GM23248 (cell line): ENCODE measurements around the gene SGTA. TPM values are rescaled to one million over a fixed set of nuclear protein-coding genes. Genes with fewer than 3 reads are reported as not detected.
A peak's percentile ranks its signal among the peaks of the same experiment; 100 is the strongest.

Experiments used
- DNase-seq: peaks from one replicate; pipeline ENCODE4 v3.0.0-alpha.2; 2015
- H2AFZ ChIP-seq: fragments of 200-600 bp; sonication (generic); 2 replicates; pipeline ENCODE4 v1.6.1; 2016; ENCODE audit warnings: antibody characterized with exemption
- H3F3A ChIP-seq: fragments of 200-600 bp; sonication (generic); 2 replicates; pipeline ENCODE4 v1.6.1; 2016; ENCODE audit warnings: mild to moderate bottlenecking, antibody characterized with exemption, mixed run types; ENCODE audit not compliant: insufficient read depth
- H3K27ac ChIP-seq: fragments of 200-600 bp; sonication (generic); 2 replicates; pipeline ENCODE4 v1.5.1; 2016; ENCODE audit warnings: mild to moderate bottlenecking
- H3K27me3 ChIP-seq: fragments of 200-600 bp; sonication (generic); replicated peaks from 2 replicates; pipeline ENCODE4 v1.6.1; 2016; ENCODE audit warnings: mild to moderate bottlenecking; ENCODE audit not compliant: insufficient read depth
- H3K36me3 ChIP-seq: fragments of 200-600 bp; sonication (generic); 2 replicates; pipeline ENCODE4 v1.6.1; 2016; ENCODE audit warnings: low read depth, mild to moderate bottlenecking
- H3K4me1 ChIP-seq: fragments of 200-600 bp; sonication (generic); 2 replicates; pipeline ENCODE4 v1.6.1; 2016; ENCODE audit warnings: mild to moderate bottlenecking; ENCODE audit not compliant: insufficient read depth
- H3K4me2 ChIP-seq: fragments of 200-600 bp; sonication (generic); one replicate; pipeline ENCODE4 v1.6.1; 2016; ENCODE audit warnings: mild to moderate bottlenecking; ENCODE audit not compliant: unreplicated experiment
- H3K4me3 ChIP-seq: fragments of 200-600 bp; sonication (generic); 2 replicates; pipeline ENCODE4 v1.5.1; 2016; ENCODE audit warnings: mild to moderate bottlenecking
- H3K79me2 ChIP-seq: fragments of 200-600 bp; sonication (generic); 2 replicates; pipeline ENCODE4 v1.6.1; 2016; ENCODE audit warnings: mild to moderate bottlenecking; ENCODE audit not compliant: insufficient read depth
- H3K9ac ChIP-seq: fragments of 200-600 bp; sonication (generic); 2 replicates; pipeline ENCODE4 v1.6.1; 2016; ENCODE audit warnings: mild to moderate bottlenecking
- H3K9me2 ChIP-seq: fragments of 200-600 bp; sonication (generic); 2 replicates; pipeline ENCODE4 v1.6.1; 2016; ENCODE audit warnings: mixed run types, mild to moderate bottlenecking, moderate library complexity; ENCODE audit not compliant: insufficient read depth
- H3K9me3 ChIP-seq: fragments of 200-600 bp; sonication (generic); one replicate; pipeline ENCODE4 v1.6.1; 2017; ENCODE audit warnings: low read depth
- H4K20me1 ChIP-seq: fragments of 200-600 bp; sonication (generic); 2 replicates; pipeline ENCODE4 v1.6.0; 2016; ENCODE audit not compliant: insufficient read depth
- EZH2 ChIP-seq: fragments of 200-600 bp; sonication (generic); IDR thresholded peaks from 2 replicates; pipeline ENCODE4 v1.6.1; 2018; ENCODE audit warnings: antibody characterized with exemption, mild to moderate bottlenecking; ENCODE audit not compliant: insufficient read depth, poor library complexity, severe bottlenecking
- EZH2phosphoT487 ChIP-seq: fragments of 200-600 bp; sonication (generic); IDR thresholded peaks from 2 replicates; pipeline ENCODE4 v1.6.1; 2018; ENCODE audit warnings: antibody characterized with exemption, moderate library complexity, mild to moderate bottlenecking, low read depth; ENCODE audit not compliant: insufficient read depth
- WGBS, 2 experiments: methylation state at CpG; one replicate each; pipeline ENCODE4 v1.1.6; 2015 to 2017; ENCODE audit warnings: low lambda C conversion rate in 2 of 2, low coverage in 1 of 2; ENCODE audit errors: missing lambda C conversion rate in 2 of 2; 5-methylcytosine and 5-hydroxymethylcytosine counted together
- in situ Hi-C: fragments of 300-500 bp; cut with MboI; formaldehyde crosslinking; loops from 2 replicates; pipeline ENCODE4 v1.15.0; 2020
- polyA plus RNA-seq: library from polyadenylated mRNA; unstranded; fragments of >200 nt; fragmentation: Nextera tagmentation; extraction: Ambion mirVana; gene quantifications from 2 replicates; pipeline ENCODE4 v1.2.1, GENCODE V29; 2016
- total RNA-seq: library from RNA; depleted of rRNA; stranded (reverse); fragments of >200 nt; shearing (Covaris generic); gene quantifications from 2 replicates; pipeline ENCODE4 v1.2.3, GENCODE V29; 2014

The SGTA gene
- total and polyA plus RNA-seq, 2 experiments from 2014 or later = 57.5 to 66.2 TPM

GRCh38 chr19:2723345-2723715, 59.7 kb downstream of the SGTA start:
- 64 to 75% methylated on average over 13 of the region's 13 CpGs for WGBS, 2 experiments
- H3K27me3 ChIP-seq = no peaks in the 10 kb centered on the region
- no peaks in the 10 kb centered on the region for H3K36me3 ChIP-seq
- peak overlapping the region; percentile 61 for H2AFZ ChIP-seq
- no peaks in the 10 kb centered on the region for H3K79me2 ChIP-seq
- H3F3A ChIP-seq = no peaks in the 10 kb centered on the region
- H3K4me2 ChIP-seq = peak overlapping the region; percentile 42
- TF ChIP-seq EZH2 (no peak), EZH2phosphoT487 (no peak)
- in situ Hi-C loops = no loop called here
- DNase-seq = no peak
- peak overlapping the region; percentile 68 for H3K9ac ChIP-seq
- no peak overlapping the region for H3K4me3 ChIP-seq
- no peaks in the 10 kb centered on the region for H4K20me1 ChIP-seq
- peaks cover 11% of the 10 kb centered on the region; the same call in 1 of the 2 replicates for H3K4me1 ChIP-seq
- no peaks in the 10 kb centered on the region for H3K9me3 ChIP-seq
- H3K27ac ChIP-seq = peak overlapping the region; percentile 61
- no peaks in the 10 kb centered on the region for H3K9me2 ChIP-seq

- no peaks in the 10 kb centered on the region for H3K36me3 ChIP-seq
- in situ Hi-C loops = no loop called here
- no peaks in the 10 kb centered on the region for H3K27me3 ChIP-seq
- peak; percentile 96 for DNase-seq
- H3F3A ChIP-seq = no peaks in the 10 kb centered on the region
- H3K79me2 ChIP-seq = no peaks in the 10 kb centered on the region
- peaks cover 11% of the 10 kb centered on the region; the same call in 1 of the 2 replicates for H3K4me1 ChIP-seq
- TF ChIP-seq EZH2phosphoT487 = no peak
- TF ChIP-seq EZH2 = no peak
- peak overlapping the region; percentile 61 for H3K27ac ChIP-seq
- peak overlapping the region; percentile 68 for H3K9ac ChIP-seq
- no peaks in the 10 kb centered on the region for H3K9me3 ChIP-seq
- H3K9me2 ChIP-seq = no peaks in the 10 kb centered on the region
- peak overlapping the region; percentile 61; the same call in 1 of the 2 replicates for H2AFZ ChIP-seq
- H4K20me1 ChIP-seq = no peaks in the 10 kb centered on the region
- WGBS, 2 experiments = 25 to 32% methylated on average over 24 to 27 of the region's 28 CpGs
- no peak overlapping the region for H3K4me2 ChIP-seq
- no peak overlapping the region for H3K4me3 ChIP-seq
Measured at GRCh38 chr19:2722541-2723344, 60.3 kb downstream of the SGTA start.

DNA sequence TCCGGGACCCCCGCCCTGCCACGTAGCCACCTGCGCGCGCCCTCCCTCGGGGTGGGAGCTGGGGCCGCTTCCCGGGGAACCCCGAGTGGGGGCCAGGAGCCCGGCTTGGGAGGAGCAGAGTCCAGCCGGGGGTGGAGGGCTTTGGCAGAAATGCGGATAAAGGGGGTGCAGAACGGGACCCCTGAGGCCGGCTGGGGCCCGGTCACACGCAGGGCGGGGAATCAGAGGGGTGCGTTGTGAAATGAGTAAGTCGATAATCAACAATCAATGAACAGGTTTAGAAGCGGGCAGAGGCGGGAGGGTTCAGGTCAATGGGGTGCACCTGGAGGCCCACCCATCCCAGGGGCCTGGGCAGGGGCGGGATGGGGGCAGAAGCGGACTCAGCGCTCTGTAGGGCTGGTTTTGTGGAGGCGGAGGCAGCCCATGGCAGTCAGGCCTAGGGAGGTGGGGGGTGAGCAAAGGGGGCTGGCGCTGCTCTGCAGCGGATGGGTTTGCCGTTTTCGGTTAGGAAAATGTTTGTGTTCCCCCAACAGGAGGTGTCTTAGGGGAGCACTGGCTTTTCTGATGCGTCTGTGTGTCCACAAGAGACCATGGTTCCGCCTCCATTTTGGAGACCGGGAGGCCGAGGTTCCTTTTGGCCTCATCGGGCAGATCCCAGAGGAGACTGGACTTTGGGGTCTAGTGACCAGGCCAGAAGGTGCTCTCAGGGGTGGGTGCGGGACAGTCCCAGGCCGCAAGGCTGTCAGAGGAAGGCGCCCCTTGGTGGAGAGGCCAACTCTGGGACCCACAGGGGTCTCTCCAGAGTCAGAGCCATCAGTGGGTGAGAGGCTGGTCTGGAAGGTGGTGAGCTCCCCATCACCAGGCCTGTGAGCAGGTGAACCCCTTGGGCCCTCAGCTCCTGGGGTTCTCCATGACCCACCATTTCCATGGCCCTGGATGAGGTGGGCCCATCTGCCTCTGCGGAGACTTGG, 61.2 kb downstream of the SGTA start:
- no peak overlapping the region for H3K27ac ChIP-seq
- no peak for DNase-seq
- H3K4me1 ChIP-seq = peaks cover 11% of the 10 kb centered on the region; the same call in 1 of the 2 replicates
- no peaks in the 10 kb centered on the region for H4K20me1 ChIP-seq
- WGBS, 2 experiments = 40 to 48% methylated on average over 30 to 39 of the region's 39 CpGs
- H3K9me3 ChIP-seq = no peaks in the 10 kb centered on the region
- H3F3A ChIP-seq = no peaks in the 10 kb centered on the region
- H3K79me2 ChIP-seq = no peaks in the 10 kb centered on the region
- no peaks in the 10 kb centered on the region for H3K9me2 ChIP-seq
- peak overlapping the region; percentile 51; the same call in 1 of the 2 replicates for H3K4me3 ChIP-seq
- no peaks in the 10 kb centered on the region for H3K27me3 ChIP-seq
- in situ Hi-C loops = no loop called here
- peak overlapping the region; percentile 56; the same call in 1 of the 2 replicates for H2AFZ ChIP-seq
- peak; percentile 67 for TF ChIP-seq EZH2
- TF ChIP-seq EZH2phosphoT487 = no peak
- no peaks in the 10 kb centered on the region for H3K36me3 ChIP-seq
- peak overlapping the region; percentile 43 for H3K4me2 ChIP-seq
- H3K9ac ChIP-seq = peak overlapping the region; percentile 62; the same call in 1 of the 2 replicates

DNA sequence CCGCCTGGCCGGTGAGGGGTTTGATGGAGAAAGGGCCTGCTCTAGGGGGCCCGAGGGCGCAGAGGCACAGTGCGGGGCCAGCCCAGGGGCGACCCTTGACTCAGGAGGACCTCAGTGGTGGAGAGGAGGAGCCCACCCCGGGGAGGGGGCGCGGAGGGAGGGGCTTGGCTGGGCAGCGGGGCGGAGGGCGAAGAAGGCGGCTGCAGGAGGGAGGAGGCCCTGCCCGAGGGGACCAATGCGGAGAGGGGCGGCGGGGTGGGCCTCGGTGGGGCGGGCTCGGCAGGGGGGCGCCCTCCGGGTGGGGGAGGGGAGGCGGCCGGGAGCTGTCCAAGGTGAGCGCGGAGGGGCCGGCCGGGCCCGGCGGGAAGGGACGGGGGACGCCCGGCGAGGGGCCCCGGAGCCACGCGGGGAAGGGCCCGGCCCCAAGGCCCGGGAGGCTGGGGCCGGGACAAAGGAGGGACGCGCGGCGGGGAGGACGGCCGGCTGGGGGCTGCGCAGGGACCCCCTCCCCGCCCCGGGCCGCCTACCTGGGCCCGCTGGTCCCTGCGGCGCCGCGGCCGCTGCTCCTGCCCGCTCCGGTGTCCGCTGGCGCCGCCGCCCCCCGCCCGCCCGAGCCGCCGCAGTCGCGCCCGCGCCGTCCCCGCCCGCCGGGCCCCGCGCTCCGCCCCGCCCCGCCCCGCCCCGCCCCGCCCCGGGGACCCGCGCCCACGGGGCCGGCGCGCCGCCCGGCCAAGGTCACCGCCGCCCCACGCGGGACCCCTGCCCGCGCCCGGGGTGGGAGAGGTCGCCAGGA, 62.1 kb downstream of the SGTA start, which contains the start of gene DIRAS1:
TSS of gene DIRAS1 (minus strand) at position 596 of the 793 bp plus-strand sequence. CDS start 3,566 bp downstream, outside the sequence.
- peak within 1 kb of the TSS; percentile 70 for H3K9ac ChIP-seq
- peaks cover 11% of the 10 kb centered on the region; the same call in 1 of the 2 replicates for H3K4me1 ChIP-seq
- peak within 1 kb of the TSS; percentile 45; the same call in 1 of the 2 replicates for H3K27ac ChIP-seq
- peak within 1 kb of the TSS; percentile 59 for H3K4me2 ChIP-seq
- H3K9me2 ChIP-seq = no peaks in the 10 kb centered on the region
- in situ Hi-C loops = no loop called here
- H3K27me3 ChIP-seq = no peaks in the 10 kb centered on the region
- peak within 1 kb of the TSS; percentile 64 for H3K4me3 ChIP-seq
- TF ChIP-seq EZH2phosphoT487 = no peak
- no peak for TF ChIP-seq EZH2
- no peaks in the 10 kb centered on the region for H3K9me3 ChIP-seq
- DNase-seq = peak; percentile 26
- peak within 1 kb of the TSS; percentile 56 for H2AFZ ChIP-seq
- no peaks in the 10 kb centered on the region for H3F3A ChIP-seq
- WGBS, 2 experiments = 1% methylated on average over 53 of the region's 100 CpGs; no CpG with 5 or more reads in 1 of the 2 experiments
- no peaks in the 10 kb centered on the region for H3K36me3 ChIP-seq
- H4K20me1 ChIP-seq = no peaks in the 10 kb centered on the region
- H3K79me2 ChIP-seq = no peaks in the 10 kb centered on the region
